22Rv1 (cell line): ENCODE results near the gene PML.

Experiments used
- H3K27ac ChIP-seq: fragments of 450-650 bp; 2 replicates; pipeline ENCODE4 v1.5.1; 2017
- ZFX ChIP-seq: fragments of 450-650 bp; IDR thresholded peaks from 2 replicates; pipeline ENCODE4 v1.6.1; 2017; ENCODE audit warnings: antibody characterized with exemption, borderline replicate concordance
- TF ChIP-seq, protein P1 (sequence below): fragments of 450-650 bp; IDR thresholded peaks from 2 replicates; pipeline ENCODE4 v1.5.1; 2017; ENCODE audit warnings: mild to moderate bottlenecking

PML gene

DNA sequence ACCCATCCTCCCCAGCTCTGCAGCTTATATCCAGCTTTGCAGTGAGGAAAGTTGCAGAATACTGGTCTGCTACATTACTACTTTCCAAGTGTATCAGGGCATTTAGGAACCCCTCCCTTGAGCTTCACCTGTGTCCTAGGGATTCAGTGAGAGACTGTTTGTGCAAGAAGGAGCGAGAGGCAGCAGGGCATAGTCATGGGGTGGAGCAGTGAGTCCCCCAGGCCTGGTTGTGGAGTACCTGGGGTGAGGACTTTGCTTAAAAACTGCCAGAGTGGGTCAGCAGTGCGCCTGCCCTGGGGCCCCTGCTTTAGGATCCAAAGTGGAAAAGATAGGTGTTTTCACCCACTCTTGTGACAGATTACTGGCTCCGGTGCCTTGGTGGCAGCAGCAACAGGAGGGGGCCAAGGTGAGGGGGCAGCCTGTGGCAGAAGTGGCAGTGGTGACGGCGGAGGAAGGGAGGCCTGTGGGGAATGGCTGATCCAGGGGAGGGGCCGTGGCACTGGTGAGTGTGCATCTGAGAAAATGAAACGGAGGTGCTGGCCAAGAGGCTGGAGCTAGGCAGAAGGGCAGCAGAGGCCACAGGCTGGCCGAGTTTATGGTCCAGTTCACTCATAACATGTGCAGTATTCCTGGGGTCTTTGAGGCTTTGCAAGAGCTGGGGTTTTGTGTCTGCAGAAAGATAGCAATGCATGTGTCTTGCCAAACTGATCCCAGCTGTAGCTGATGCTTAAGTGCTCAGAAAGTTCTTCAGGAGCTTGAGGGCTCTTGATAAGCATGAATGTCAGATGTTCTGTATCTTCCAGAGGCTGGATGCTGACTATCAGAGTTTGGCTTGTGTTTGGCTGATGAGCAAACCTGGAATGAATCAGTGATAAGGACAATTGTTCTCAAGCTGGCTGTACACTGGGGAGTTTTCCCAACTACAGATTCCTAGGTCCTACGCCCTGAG, 44.5 kb downstream of the PML start:
- no peak overlapping the region for H3K27ac ChIP-seq
- TF ChIP-seq ZFX, result no peak
- TF ChIP-seq, protein P1, sequence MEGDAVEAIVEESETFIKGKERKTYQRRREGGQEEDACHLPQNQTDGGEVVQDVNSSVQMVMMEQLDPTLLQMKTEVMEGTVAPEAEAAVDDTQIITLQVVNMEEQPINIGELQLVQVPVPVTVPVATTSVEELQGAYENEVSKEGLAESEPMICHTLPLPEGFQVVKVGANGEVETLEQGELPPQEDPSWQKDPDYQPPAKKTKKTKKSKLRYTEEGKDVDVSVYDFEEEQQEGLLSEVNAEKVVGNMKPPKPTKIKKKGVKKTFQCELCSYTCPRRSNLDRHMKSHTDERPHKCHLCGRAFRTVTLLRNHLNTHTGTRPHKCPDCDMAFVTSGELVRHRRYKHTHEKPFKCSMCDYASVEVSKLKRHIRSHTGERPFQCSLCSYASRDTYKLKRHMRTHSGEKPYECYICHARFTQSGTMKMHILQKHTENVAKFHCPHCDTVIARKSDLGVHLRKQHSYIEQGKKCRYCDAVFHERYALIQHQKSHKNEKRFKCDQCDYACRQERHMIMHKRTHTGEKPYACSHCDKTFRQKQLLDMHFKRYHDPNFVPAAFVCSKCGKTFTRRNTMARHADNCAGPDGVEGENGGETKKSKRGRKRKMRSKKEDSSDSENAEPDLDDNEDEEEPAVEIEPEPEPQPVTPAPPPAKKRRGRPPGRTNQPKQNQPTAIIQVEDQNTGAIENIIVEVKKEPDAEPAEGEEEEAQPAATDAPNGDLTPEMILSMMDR, result no peak

DNA sequence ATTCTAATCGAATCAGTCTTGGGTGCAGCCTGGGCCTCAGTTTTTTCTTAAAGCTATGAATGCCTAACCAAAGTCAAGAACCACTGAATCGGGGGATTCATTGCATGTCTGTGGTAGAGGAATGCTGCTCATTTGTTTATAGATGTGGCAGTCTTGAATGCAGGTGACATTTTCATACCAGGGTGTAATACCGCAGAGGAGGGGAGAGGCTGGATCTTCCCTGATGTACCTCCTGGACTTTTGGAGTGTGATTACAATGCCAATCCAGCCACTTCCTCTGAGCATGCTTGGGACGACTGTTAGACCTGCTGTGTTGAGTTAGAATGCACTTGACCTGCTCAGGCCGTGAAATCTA, 45.1 kb downstream of the PML start:
- TF ChIP-seq ZFX, result no peak
- TF ChIP-seq, protein P1, result no peak
- no peak overlapping the region for H3K27ac ChIP-seq

DNA sequence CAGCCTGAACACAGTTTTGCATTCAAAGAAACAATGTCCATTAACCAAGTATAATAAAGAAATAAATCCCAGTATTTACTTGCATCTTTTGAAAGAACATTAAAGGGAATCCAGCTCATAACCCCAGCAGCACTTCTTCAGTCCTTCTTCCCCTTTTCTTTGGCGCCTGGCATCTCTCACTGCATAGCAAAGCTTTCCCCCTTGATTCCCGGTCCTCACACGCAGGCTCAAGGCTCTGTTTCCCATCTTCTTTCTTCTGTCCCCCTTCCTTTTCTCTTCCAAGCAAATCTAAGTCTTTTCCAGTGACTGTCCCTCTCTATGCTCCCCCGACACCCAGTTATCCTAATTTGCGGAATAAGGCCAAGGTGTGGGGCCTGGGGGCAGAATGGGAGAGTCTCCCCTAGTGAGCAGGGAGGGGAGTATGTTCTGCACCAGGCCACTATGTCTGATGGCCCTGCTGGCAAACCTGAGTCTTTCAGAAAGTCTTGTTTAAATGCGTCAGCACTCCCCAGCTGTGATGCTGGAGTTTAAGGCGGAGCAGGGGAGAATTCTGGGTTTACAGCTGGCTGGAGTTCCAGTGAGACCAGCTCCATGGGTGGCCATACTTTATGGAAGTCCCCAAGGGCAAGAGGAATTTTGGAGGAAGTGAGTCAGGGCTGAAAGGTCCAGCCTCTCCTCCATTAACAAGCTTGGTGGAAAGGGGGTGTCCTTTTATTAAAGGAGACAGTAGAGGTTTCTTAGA, 45.8 kb downstream of the PML start:
- TF ChIP-seq, protein P1, result no peak
- TF ChIP-seq ZFX, result no peak
- H3K27ac ChIP-seq, result no peak overlapping the region

DNA sequence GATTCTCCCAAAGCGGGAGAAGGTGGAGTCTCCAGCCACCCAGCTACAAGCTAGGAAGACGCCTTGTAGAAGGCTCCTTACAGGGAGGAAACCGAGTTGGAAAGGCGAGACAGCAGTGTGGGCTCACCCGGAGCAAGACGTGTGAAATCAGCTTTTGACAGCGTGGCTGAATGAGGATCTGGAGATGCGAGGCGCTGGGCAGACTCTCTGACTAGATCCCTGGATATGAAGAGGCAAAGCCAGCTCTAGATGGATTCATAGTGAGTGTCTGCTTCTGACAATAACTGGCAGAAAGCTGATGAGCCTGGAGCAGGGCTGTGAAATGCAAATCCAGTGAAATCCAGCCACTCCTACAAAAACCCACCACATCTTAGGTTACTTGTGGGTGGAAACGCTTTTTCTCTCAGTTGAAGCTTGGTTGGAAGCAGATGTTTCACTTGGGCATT, 46.8 kb downstream of the PML start:
- H3K27ac ChIP-seq, result no peak overlapping the region
- TF ChIP-seq ZFX, result no peak
- TF ChIP-seq, protein P1, result no peak

DNA sequence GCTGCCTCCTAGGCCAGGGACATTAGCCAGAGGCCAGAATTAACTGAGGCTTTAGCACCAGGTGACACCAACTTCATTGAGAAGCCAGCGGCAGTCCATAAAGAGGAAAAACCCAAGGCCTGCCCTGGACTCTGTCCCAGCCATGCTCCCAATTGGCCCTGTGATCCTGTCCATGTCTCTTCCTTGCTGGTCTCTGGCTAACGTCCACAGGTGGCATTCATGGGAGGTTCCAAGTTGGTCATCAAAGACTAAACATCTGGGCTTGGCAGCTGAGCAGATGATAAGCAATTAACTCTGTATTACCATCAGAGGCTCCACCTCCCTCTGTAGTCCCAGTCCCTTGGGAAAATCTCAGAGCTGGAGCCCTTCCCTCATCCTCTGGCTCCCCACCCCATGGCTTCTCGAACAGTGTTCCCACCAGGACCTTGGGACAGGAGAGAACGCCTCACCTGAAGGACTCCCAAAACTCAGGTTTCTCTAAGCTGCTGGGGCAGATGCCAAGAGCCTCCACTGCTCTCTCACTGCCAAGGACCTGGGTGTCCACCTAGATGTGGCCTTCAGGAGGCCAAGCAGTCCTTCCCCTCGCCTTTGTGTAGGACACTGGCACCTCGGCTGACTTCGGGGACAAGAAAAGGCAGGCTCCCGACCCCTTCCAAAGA, 47.4 kb downstream of the PML start:
- TF ChIP-seq, protein P1, result no peak
- TF ChIP-seq ZFX, result no peak
- H3K27ac ChIP-seq, result no peak overlapping the region

DNA sequence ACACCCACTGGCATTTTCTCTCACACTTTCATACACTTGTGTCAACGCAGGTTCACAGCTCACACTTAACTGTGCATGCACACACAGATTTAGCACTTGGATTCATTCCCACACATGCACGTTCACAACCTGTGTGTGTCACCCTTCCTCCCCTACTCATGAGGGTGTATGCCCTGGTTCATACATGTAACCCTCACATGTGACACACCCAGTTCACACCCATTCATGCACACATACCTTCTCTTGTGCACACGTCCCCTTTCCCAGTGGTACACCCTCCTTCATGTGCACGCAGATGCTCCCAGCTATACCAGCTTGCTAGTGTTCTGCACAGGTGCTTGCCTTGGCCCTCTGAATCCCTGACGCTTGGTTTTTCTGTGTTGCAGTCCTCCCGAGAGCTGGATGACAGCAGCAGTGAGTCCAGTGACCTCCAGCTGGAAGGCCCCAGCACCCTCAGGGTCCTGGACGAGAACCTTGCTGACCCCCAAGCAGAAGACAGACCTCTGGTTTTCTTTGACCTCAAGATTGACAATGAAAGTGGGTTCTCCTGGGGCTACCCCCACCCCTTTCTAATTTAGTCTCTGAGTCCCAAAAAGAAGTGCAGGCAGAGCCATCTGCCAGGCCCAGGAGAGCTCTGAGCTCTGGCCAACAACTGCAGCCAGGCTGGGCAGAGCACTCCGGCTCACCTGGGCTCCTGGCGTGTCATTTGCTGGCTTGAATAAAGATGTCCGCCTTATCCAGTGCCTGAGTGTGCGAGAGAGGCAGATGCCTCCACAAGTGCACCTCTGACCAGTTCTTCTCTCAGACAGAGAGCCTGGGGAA, 48.3 kb downstream of the PML start:
- no peak overlapping the region for H3K27ac ChIP-seq
- TF ChIP-seq, protein P1, result no peak
- no peak for TF ChIP-seq ZFX
